Fibroblast of lung (primary cell): ENCODE measurements around the gene CP. TPM values are rescaled to one million over a fixed set of nuclear protein-coding genes. Genes with fewer than 3 reads are reported as not detected.

Experiments
- DNase-seq, 2 donors: peaks; one replicate each; pipeline versions ENCODE4 v3.0.0 to v3.0.0-alpha.2; 2010; ENCODE audit warnings: low read depth in 2 of 2
- H2AFZ ChIP-seq: 2 replicates; pipeline ENCODE4 v1.5.1; 2012; ENCODE audit warnings: low read length, control low read depth, inconsistent platforms
- H3K27ac ChIP-seq: 2 replicates; pipeline ENCODE4 v1.5.1; 2011; ENCODE audit warnings: low read length, control low read depth; ENCODE audit not compliant: insufficient read depth
- H3K27me3 ChIP-seq: 2 replicates; pipeline ENCODE4 v1.5.1; 2011; ENCODE audit warnings: mild to moderate bottlenecking, low read length; ENCODE audit not compliant: control insufficient read depth, insufficient read depth
- H3K36me3 ChIP-seq: 2 replicates; pipeline ENCODE4 v1.5.1; 2011; ENCODE audit warnings: low read length; ENCODE audit not compliant: control insufficient read depth, insufficient read depth
- H3K4me1 ChIP-seq: 2 replicates; pipeline ENCODE4 v1.5.1; 2011; ENCODE audit warnings: low read length; ENCODE audit not compliant: control insufficient read depth, insufficient read depth; ENCODE audit errors: extremely low read depth
- H3K4me2 ChIP-seq: 2 replicates; pipeline ENCODE4 v1.5.1; 2011; ENCODE audit warnings: low read length, control low read depth; ENCODE audit not compliant: insufficient read depth; ENCODE audit errors: extremely low read depth
- H3K4me3 ChIP-seq, 4 experiments: fragments of 200-600 bp in 1 of 4; sonication (generic) in 1 of 4; replicated peaks in 1 of 4; 2 replicates each; pipeline ENCODE4 v1.5.1; 2011 to 2016; ENCODE audit warnings: low read length in 4 of 4, low read depth in 3 of 4, mild to moderate bottlenecking in 3 of 4, control low read depth in 2 of 4, inconsistent platforms in 1 of 4, mixed read lengths in 1 of 4; ENCODE audit not compliant: insufficient read depth in 1 of 4; ENCODE audit errors: control extremely low read depth in 1 of 4
- H3K79me2 ChIP-seq: 2 replicates; pipeline ENCODE4 v1.5.1; 2012; ENCODE audit warnings: mild to moderate bottlenecking, low read length, inconsistent platforms; ENCODE audit not compliant: control insufficient read depth, insufficient read depth
- H3K9ac ChIP-seq: 2 replicates; pipeline ENCODE4 v1.5.1; 2011; ENCODE audit warnings: mild to moderate bottlenecking, low read length, control low read depth; ENCODE audit not compliant: insufficient read depth
- H3K9me3 ChIP-seq: 2 replicates; pipeline ENCODE4 v1.5.1; 2012; ENCODE audit warnings: low read depth, low read length; ENCODE audit not compliant: control insufficient read depth, insufficient read depth
- H4K20me1 ChIP-seq: 2 replicates; pipeline ENCODE4 v1.5.1; 2011; ENCODE audit warnings: low read length; ENCODE audit not compliant: control insufficient read depth, insufficient read depth; ENCODE audit errors: extremely low read depth
- CTCF ChIP-seq, 2 donors: IDR thresholded peaks in 1 of 2; conservative IDR thresholded peaks in 1 of 2; 1 replicate in 1 of 2; 2 replicates in 1 of 2; pipeline ENCODE4 v1.5.1; 2011 to 2012; ENCODE audit warnings: low read length in 2 of 2, control low read depth in 1 of 2, inconsistent platforms in 1 of 2, low read depth in 1 of 2, mild to moderate bottlenecking in 1 of 2
- EZH2 ChIP-seq: IDR thresholded peaks from 2 replicates; pipeline ENCODE4 v1.5.1; 2012; ENCODE audit warnings: low read length, control low read depth, mild to moderate bottlenecking; ENCODE audit errors: missing control alignments
- polyA plus RNA-seq, 2 donors: library from polyadenylated mRNA; depleted of rRNA in 1 of 2; stranded (reverse) in 1 of 2; unstranded in 1 of 2; fragments of >200 nt; gene quantifications; 2 replicates each; pipeline ENCODE4 v1.2.1, GENCODE V29; 2011 to 2012; ENCODE audit warnings: missing spikeins in 1 of 2
- total RNA-seq: library from RNA; depleted of rRNA; stranded (reverse); fragments of >200 nt; gene quantifications from 2 replicates; pipeline ENCODE4 v1.2.1, GENCODE V29; 2014

Gene CP
- total and polyA plus RNA-seq, 2 donors (not counting 1 experiment from before 2014, with no cell fraction given) = 0.03 TPM; not detected in 1

- Histone ChIP-seq H3K36me3 (no peaks in the 10 kb centered on the region), H3K27ac (no peak overlapping the region), H3K4me3 (no peak overlapping the region), H3K79me2 (no peaks in the 10 kb centered on the region), H4K20me1 (no peaks in the 10 kb centered on the region), H2AFZ (no peak overlapping the region), H3K9me3 (no peaks in the 10 kb centered on the region), H3K4me2 (no peak overlapping the region), H3K27me3 (no peaks in the 10 kb centered on the region), H3K9ac (no peak overlapping the region), H3K4me1 (no peaks in the 10 kb centered on the region)
- DNase-seq = no peak
- no peak for TF ChIP-seq CTCF (conservative IDR thresholded peaks at IDR 0.05 in 1 of 2, IDR thresholded peaks at IDR 0.05 in 1 of 2; ENCODE audit: low read depth in 1 of 2, low read length in 2 of 2)
- TF ChIP-seq EZH2 = no peak
Observed at GRCh38 chr3:149170672-149171071, 51.0 kb downstream of the CP start.

- Histone ChIP-seq H2AFZ (no peak overlapping the region), H3K9ac (no peak overlapping the region), H3K27me3 (no peaks in the 10 kb centered on the region), H3K27ac (no peak overlapping the region), H3K9me3 (no peaks in the 10 kb centered on the region), H3K36me3 (peaks cover 2% of the 10 kb centered on the region), H4K20me1 (no peaks in the 10 kb centered on the region), H3K79me2 (no peaks in the 10 kb centered on the region), H3K4me2 (no peak overlapping the region), H3K4me1 (no peaks in the 10 kb centered on the region), H3K4me3 (no peak overlapping the region)
- DNase-seq = no peak
- no peak for TF ChIP-seq EZH2
- no peak for TF ChIP-seq CTCF (conservative IDR thresholded peaks at IDR 0.05 in 1 of 2, IDR thresholded peaks at IDR 0.05 in 1 of 2; ENCODE audit: low read depth in 1 of 2, low read length in 2 of 2)
Observed at GRCh38 chr3:149167898-149168297, 53.7 kb downstream of the CP start.

- no peak overlapping the region for H3K4me3 ChIP-seq
- H3K79me2 ChIP-seq = no peaks in the 10 kb centered on the region
- H3K27ac ChIP-seq = no peak overlapping the region
- TF ChIP-seq EZH2 (no peak), CTCF (conservative IDR thresholded peaks at IDR 0.05 in 1 of 2, IDR thresholded peaks at IDR 0.05 in 1 of 2; ENCODE audit: low read depth in 1 of 2, low read length in 2 of 2) (no peak)
- no peaks in the 10 kb centered on the region for H3K9me3 ChIP-seq
- H3K9ac ChIP-seq = no peak overlapping the region
- H4K20me1 ChIP-seq = no peaks in the 10 kb centered on the region
- no peak for DNase-seq
- H3K27me3 ChIP-seq = no peaks in the 10 kb centered on the region
- no peak overlapping the region for H3K4me2 ChIP-seq
- no peaks in the 10 kb centered on the region for H3K4me1 ChIP-seq
- peaks cover 5% of the 10 kb centered on the region for H3K36me3 ChIP-seq
- no peak overlapping the region for H2AFZ ChIP-seq
Observed at GRCh38 chr3:149163066-149163465, 58.6 kb downstream of the CP start.
